ENCODE data around the gene NPAS3.

NPAS3 gene

DNA sequence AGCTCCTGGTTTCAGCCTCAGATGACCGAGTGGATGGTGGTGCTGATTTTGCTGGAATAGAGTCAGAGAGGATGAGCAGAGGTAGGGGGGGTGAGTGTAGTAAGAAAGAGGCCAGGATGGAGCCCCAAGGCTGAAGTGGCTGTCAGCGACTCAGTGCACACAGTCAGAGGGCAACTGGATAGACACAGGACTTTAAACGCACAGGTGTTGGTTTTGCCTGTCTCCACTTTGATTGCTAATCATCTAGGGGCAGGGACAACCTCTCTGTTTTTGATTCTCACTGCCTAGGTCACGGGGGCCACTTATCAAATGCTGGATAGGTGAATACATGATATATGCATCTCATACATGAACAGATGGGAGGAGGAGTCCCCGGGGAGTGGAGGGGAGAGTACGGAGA is 912.7 kb downstream of the NPAS3 start:
- TF ChIP-seq, protein P1, sequence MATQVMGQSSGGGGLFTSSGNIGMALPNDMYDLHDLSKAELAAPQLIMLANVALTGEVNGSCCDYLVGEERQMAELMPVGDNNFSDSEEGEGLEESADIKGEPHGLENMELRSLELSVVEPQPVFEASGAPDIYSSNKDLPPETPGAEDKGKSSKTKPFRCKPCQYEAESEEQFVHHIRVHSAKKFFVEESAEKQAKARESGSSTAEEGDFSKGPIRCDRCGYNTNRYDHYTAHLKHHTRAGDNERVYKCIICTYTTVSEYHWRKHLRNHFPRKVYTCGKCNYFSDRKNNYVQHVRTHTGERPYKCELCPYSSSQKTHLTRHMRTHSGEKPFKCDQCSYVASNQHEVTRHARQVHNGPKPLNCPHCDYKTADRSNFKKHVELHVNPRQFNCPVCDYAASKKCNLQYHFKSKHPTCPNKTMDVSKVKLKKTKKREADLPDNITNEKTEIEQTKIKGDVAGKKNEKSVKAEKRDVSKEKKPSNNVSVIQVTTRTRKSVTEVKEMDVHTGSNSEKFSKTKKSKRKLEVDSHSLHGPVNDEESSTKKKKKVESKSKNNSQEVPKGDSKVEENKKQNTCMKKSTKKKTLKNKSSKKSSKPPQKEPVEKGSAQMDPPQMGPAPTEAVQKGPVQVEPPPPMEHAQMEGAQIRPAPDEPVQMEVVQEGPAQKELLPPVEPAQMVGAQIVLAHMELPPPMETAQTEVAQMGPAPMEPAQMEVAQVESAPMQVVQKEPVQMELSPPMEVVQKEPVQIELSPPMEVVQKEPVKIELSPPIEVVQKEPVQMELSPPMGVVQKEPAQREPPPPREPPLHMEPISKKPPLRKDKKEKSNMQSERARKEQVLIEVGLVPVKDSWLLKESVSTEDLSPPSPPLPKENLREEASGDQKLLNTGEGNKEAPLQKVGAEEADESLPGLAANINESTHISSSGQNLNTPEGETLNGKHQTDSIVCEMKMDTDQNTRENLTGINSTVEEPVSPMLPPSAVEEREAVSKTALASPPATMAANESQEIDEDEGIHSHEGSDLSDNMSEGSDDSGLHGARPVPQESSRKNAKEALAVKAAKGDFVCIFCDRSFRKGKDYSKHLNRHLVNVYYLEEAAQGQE (IDR thresholded peaks at IDR 0.05; ENCODE audit: insufficient read depth in 1 of 2, low read depth in 2 of 2, low read length in 2 of 2), result no peak
- no peak for TF ChIP-seq FOXP2 (optimal IDR thresholded peaks at IDR 0.05; ENCODE audit: borderline replicate concordance, extremely low read depth, extremely low read length, insufficient read depth)
- TF ChIP-seq SIN3A (IDR thresholded peaks at IDR 0.05; ENCODE audit: borderline replicate concordance, insufficient read depth, low read length), result no peak
- TF ChIP-seq TAF1 (IDR thresholded peaks at IDR 0.05; ENCODE audit: borderline replicate concordance, insufficient read depth, low read length), result no peak
- TF ChIP-seq POLR2AphosphoS5 (IDR thresholded peaks at IDR 0.05; ENCODE audit: low read depth, low read length), result no peak

DNA sequence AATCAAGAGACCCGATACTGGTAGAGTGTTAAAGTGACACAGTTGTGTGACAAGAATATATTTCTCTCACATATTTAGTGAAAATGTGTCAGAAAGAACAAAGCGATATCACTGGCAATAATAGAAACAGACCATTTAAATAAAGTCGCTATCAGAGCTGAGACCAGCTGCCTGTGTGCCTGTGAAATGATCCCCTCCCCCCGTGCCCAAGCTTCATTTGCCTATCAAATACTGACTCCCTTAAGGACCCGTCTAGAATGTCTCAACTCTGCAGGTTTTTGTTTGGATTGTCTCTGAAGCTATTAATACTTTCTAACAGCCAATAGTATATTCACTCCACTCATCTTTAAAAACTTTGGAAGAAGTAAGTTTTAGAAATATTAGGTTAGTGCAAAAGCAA is 913.3 kb downstream of the NPAS3 start:
- TF ChIP-seq POLR2AphosphoS5 (IDR thresholded peaks at IDR 0.05; ENCODE audit: low read depth, low read length) (no peak), SIN3A (IDR thresholded peaks at IDR 0.05; ENCODE audit: borderline replicate concordance, insufficient read depth, low read length) (no peak), FOXP2 (optimal IDR thresholded peaks at IDR 0.05; ENCODE audit: borderline replicate concordance, extremely low read depth, extremely low read length, insufficient read depth) (no peak), TAF1 (IDR thresholded peaks at IDR 0.05; ENCODE audit: borderline replicate concordance, insufficient read depth, low read length) (no peak)
- TF ChIP-seq, protein P1 (IDR thresholded peaks at IDR 0.05; ENCODE audit: insufficient read depth in 1 of 2, low read depth in 2 of 2, low read length in 2 of 2), result no peak

Measured in PFSK-1 (cell line).